KMS-11 (cell line): ENCODE results near the gene CDH16.

ENCODE experiments used
- H2AFZ ChIP-seq: fragments of 200-600 bp; sonication (generic); 2 replicates; pipeline ENCODE4 v1.6.1; 2016; ENCODE audit warnings: antibody characterized with exemption, mixed run types, low read depth
- H3K27ac ChIP-seq: fragments of 200-600 bp; sonication (generic); 2 replicates; pipeline ENCODE4 v1.6.1; 2016; ENCODE audit warnings: mild to moderate bottlenecking, mixed run types
- H3K27me3 ChIP-seq: fragments of 200-600 bp; sonication (generic); 2 replicates; pipeline ENCODE4 v1.6.1; 2017; ENCODE audit warnings: mild to moderate bottlenecking, low read depth, mixed run types, moderate library complexity; ENCODE audit not compliant: insufficient read depth
- H3K36me3 ChIP-seq: fragments of 200-600 bp; sonication (generic); 2 replicates; pipeline ENCODE4 v1.6.1; 2017; ENCODE audit warnings: mild to moderate bottlenecking, mixed run types; ENCODE audit not compliant: insufficient read depth
- H3K4me1 ChIP-seq: fragments of 200-600 bp; sonication (generic); 2 replicates; pipeline ENCODE4 v1.6.1; 2016; ENCODE audit warnings: mild to moderate bottlenecking, low read depth, mixed run types; ENCODE audit not compliant: poor library complexity, severe bottlenecking
- H3K4me2 ChIP-seq: fragments of 200-600 bp; sonication (generic); 2 replicates; pipeline ENCODE4 v1.7.0; 2016; ENCODE audit warnings: mild to moderate bottlenecking, mixed run types
- H3K4me3 ChIP-seq: fragments of 200-600 bp; sonication (generic); IDR thresholded peaks from 2 replicates; pipeline ENCODE4 v1.6.1; 2017; ENCODE audit warnings: low read depth, low read length, mixed read lengths; ENCODE audit not compliant: insufficient read depth
- H3K79me2 ChIP-seq: fragments of 200-600 bp; sonication (generic); 2 replicates; pipeline ENCODE4 v1.6.1; 2016; ENCODE audit warnings: low read depth, mixed run types; ENCODE audit not compliant: insufficient read depth
- H3K9ac ChIP-seq: fragments of 200-600 bp; sonication (generic); 2 replicates; pipeline ENCODE4 v1.6.1; 2016; ENCODE audit warnings: mild to moderate bottlenecking, mixed run types
- H4K20me1 ChIP-seq: fragments of 200-600 bp; sonication (generic); 2 replicates; pipeline ENCODE4 v1.6.1; 2016; ENCODE audit warnings: mild to moderate bottlenecking, mixed run types; ENCODE audit not compliant: insufficient read depth
- TF ChIP-seq, protein P1 (sequence below): fragments of 200-600 bp; sonication (generic); conservative IDR thresholded peaks from 2 replicates; pipeline ENCODE4 v1.6.1; 2017; ENCODE audit warnings: low read depth, mild to moderate bottlenecking, antibody characterized with exemption, low read length, moderate library complexity, mixed read lengths

CDH16 gene

DNA sequence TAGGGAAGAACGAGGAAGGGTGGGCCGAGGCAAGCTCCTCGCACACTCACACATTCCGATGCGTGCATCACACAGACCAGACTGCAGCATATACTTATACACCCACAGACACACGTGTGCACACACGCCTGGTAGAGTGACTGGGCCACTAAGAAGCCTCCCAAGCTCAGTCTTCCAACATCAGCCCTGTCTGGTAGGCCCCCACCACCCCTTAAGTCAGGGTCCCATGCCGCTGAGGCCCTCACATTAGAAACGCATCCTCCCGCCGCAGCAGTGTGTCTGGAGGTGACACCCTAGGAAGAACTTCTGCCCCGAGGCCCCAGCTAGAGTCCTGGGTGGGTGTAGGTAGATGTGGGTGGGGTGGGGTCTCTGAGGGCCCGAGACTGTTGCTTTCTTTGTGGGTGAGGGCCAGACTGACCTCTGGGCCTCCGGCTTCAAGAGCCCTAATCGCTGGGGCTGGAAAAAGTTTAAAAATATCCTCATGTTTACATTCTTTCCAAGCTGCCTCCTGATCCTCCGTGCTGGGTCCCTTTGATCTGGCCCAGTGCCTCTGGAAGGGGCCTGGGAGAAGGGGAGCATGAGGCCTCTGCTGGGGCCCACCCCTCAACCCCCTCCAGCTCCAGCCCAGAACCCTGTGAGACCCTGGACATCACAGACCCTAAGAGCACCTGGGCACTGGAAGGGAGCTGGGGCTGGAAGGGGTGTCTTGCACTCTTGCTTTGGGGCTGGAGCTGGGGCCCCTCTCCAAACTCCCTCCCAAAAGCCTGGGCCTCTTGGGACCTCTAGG, 13.6 kb downstream of the CDH16 start:
- H3K4me1 ChIP-seq, result peaks cover 11% of the 10 kb centered on the region
- H3K4me2 ChIP-seq, result no peak overlapping the region
- no peaks in the 10 kb centered on the region for H3K79me2 ChIP-seq
- no peaks in the 10 kb centered on the region for H4K20me1 ChIP-seq
- H3K4me3 ChIP-seq, result no peak overlapping the region
- no peaks in the 10 kb centered on the region for H3K36me3 ChIP-seq
- no peak overlapping the region for H3K27ac ChIP-seq
- H2AFZ ChIP-seq, result no peak overlapping the region
- no peaks in the 10 kb centered on the region; the same call in 1 of the 2 replicates for H3K27me3 ChIP-seq
- H3K9ac ChIP-seq, result no peak overlapping the region
- TF ChIP-seq, protein P1, sequence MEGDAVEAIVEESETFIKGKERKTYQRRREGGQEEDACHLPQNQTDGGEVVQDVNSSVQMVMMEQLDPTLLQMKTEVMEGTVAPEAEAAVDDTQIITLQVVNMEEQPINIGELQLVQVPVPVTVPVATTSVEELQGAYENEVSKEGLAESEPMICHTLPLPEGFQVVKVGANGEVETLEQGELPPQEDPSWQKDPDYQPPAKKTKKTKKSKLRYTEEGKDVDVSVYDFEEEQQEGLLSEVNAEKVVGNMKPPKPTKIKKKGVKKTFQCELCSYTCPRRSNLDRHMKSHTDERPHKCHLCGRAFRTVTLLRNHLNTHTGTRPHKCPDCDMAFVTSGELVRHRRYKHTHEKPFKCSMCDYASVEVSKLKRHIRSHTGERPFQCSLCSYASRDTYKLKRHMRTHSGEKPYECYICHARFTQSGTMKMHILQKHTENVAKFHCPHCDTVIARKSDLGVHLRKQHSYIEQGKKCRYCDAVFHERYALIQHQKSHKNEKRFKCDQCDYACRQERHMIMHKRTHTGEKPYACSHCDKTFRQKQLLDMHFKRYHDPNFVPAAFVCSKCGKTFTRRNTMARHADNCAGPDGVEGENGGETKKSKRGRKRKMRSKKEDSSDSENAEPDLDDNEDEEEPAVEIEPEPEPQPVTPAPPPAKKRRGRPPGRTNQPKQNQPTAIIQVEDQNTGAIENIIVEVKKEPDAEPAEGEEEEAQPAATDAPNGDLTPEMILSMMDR, result no peak

DNA sequence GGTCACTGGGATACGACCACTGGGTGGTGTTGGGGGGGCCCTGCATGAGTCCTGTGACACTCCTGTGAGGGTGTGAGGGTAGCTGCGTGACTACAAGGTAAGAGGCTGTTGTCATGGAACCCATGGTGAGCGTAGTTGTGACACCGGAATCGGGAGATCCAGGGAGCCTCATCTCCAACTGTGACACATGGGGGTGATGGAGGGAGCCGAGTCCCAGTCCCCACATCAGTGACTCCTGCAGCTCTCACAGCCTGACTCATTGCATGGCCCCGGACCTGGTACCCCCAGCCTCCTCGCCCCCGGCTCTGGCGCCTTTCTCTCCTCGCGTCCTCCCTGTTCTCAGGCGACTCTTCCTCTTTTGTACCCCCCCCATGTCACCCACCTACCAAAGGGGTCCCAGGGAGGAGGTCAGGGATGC, 14.2 kb downstream of the CDH16 start:
- Histone ChIP-seq H3K36me3 (no peaks in the 10 kb centered on the region), H3K4me1 (peaks cover 16% of the 10 kb centered on the region), H3K4me3 (no peak overlapping the region), H3K27ac (no peak overlapping the region), H2AFZ (no peak overlapping the region), H3K4me2 (no peak overlapping the region), H3K27me3 (no peaks in the 10 kb centered on the region; the same call in 1 of the 2 replicates), H3K79me2 (no peaks in the 10 kb centered on the region), H3K9ac (no peak overlapping the region), H4K20me1 (no peaks in the 10 kb centered on the region)
- TF ChIP-seq, protein P1, result no peak

DNA sequence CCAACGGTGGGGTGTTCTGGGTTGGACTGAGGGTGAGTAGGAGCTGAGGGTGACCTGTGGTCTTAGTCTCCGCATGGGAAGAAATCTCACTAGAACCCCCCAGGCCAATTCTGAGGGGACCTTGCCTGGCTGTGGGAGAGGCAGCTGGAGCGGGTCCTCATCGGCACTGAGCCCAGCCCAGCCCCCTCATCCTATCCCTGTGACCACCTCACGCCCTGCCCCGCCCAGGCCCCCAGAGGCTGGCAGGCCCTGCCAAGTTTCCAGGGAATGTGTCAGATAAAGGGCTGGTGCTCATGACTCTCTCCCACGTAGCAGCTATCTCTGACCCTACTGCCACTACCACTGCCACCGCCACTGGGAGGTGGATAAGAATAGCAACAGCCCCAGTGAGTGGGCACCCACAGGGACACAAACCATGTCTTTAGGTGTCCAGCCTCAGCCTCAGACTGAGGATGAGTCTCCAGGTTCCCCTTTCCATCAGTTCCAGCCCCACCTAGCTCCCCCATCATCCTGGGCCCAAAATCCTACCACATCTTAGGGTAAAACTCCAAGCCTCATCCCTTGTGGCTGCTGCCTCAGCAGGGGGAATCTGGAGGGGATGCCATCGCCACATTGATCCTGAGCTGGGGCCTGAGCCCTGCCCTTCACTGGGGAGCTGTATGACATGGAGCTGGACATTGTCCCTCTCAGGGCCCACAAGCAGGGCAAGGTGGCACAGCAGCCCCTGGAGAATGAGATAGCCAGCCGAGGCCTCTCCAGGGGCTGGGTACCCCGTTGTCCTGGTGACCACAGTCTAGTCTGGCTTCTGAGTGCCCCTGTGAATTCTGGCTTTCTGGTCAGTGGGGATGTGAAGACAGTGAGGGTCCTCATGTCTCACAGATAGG, 14.9 kb downstream of the CDH16 start:
- TF ChIP-seq, protein P1, result no peak
- no peak overlapping the region for H3K27ac ChIP-seq
- peaks cover 16% of the 10 kb centered on the region for H3K4me1 ChIP-seq
- H2AFZ ChIP-seq, result no peak overlapping the region
- no peaks in the 10 kb centered on the region for H4K20me1 ChIP-seq
- H3K4me2 ChIP-seq, result no peak overlapping the region
- no peaks in the 10 kb centered on the region; the same call in 1 of the 2 replicates for H3K27me3 ChIP-seq
- no peak overlapping the region for H3K4me3 ChIP-seq
- H3K79me2 ChIP-seq, result no peaks in the 10 kb centered on the region
- H3K9ac ChIP-seq, result no peak overlapping the region
- H3K36me3 ChIP-seq, result no peaks in the 10 kb centered on the region

- H3K4me2 ChIP-seq, result no peak overlapping the region
- no peak overlapping the region for H3K4me3 ChIP-seq
- TF ChIP-seq, protein P1, result no peak
- H3K27ac ChIP-seq, result no peak overlapping the region
- H4K20me1 ChIP-seq, result no peaks in the 10 kb centered on the region
- no peaks in the 10 kb centered on the region for H3K36me3 ChIP-seq
- no peaks in the 10 kb centered on the region for H3K79me2 ChIP-seq
- H3K9ac ChIP-seq, result no peak overlapping the region
- no peaks in the 10 kb centered on the region; the same call in 1 of the 2 replicates for H3K27me3 ChIP-seq
- H3K4me1 ChIP-seq, result peaks cover 16% of the 10 kb centered on the region
- H2AFZ ChIP-seq, result no peak overlapping the region
Observed at GRCh38 chr16:66902648-66903543, 15.8 kb downstream of the CDH16 start.
